Stimulated activated naive CD8-positive, alpha-beta T cell treated with anti-CD3 and anti-CD28 coated beads, Interleukin-15, Interleukin-2, amounts not matched to agents 100 ng/mL and 50 ng/mL, for 24 hours (primary cell): Measurements from ENCODE around the gene MON2.
"Not testable (repeated sequence)": the region's sequence is repeated elsewhere in the genome, so short reads cannot be mapped to it uniquely, and the experiment has no call there.

Experiments used
- H3K27ac Mint-ChIP-seq: one replicate; pipeline ENCODE4 v1.8.0; 2021; ENCODE audit warnings: mild to moderate bottlenecking, mixed read lengths
- H3K27me3 Mint-ChIP-seq: one replicate; pipeline ENCODE4 v1.8.0; 2021; ENCODE audit warnings: mixed read lengths
- H3K36me3 Mint-ChIP-seq: one replicate; pipeline ENCODE4 v1.8.0; 2021; ENCODE audit warnings: low read depth, mixed read lengths
- H3K4me1 Mint-ChIP-seq: one replicate; pipeline ENCODE4 v1.8.0; 2021; ENCODE audit warnings: low read depth, mixed read lengths
- H3K4me3 Mint-ChIP-seq: one replicate; pipeline ENCODE4 v1.8.0; 2021; ENCODE audit warnings: mild to moderate bottlenecking, mixed read lengths
- H3K9me3 Mint-ChIP-seq: one replicate; pipeline ENCODE4 v1.8.0; 2021; ENCODE audit warnings: mixed read lengths

The MON2 gene

GRCh38 chr12:62520361-62520760 is 53.7 kb downstream of the MON2 start:
- Mint-ChIP-seq H3K4me1 (peaks cover 25% of the 10 kb centered on the region), H3K27me3 (no peaks in the 10 kb centered on the region), H3K9me3 (no peaks in the 10 kb centered on the region), H3K27ac (no peak overlapping the region), H3K4me3 (no peak overlapping the region), H3K36me3 (peaks cover 20% of the 10 kb centered on the region)

- no peaks in the 10 kb centered on the region for H3K27me3 Mint-ChIP-seq
- H3K4me3 Mint-ChIP-seq = no peak overlapping the region
- no peaks in the 10 kb centered on the region for H3K9me3 Mint-ChIP-seq
- peaks cover 16% of the 10 kb centered on the region for H3K36me3 Mint-ChIP-seq
- no peak overlapping the region for H3K27ac Mint-ChIP-seq
- H3K4me1 Mint-ChIP-seq = peaks cover 25% of the 10 kb centered on the region
Measured at GRCh38 chr12:62522984-62523383, 56.4 kb downstream of the MON2 start.

GRCh38 chr12:62523619-62524018 is 57.0 kb downstream of the MON2 start:
- peaks cover 25% of the 10 kb centered on the region for H3K4me1 Mint-ChIP-seq

GRCh38 chr12:62525271-62525670 is 58.6 kb downstream of the MON2 start:
- Mint-ChIP-seq H3K4me1 (peaks cover 25% of the 10 kb centered on the region), H3K4me3 (no peak overlapping the region), H3K27me3 (no peaks in the 10 kb centered on the region), H3K27ac (no peak overlapping the region), H3K36me3 (peaks cover 18% of the 10 kb centered on the region), H3K9me3 (no peaks in the 10 kb centered on the region)

More at GRCh38 chr12:62523619-62524018, 57.0 kb downstream of the MON2 start:
- Mint-ChIP-seq H3K4me3 (no peak overlapping the region), H3K36me3 (peaks cover 18% of the 10 kb centered on the region), H3K9me3 (no peaks in the 10 kb centered on the region), H3K27me3 (no peaks in the 10 kb centered on the region), H3K27ac (no peak overlapping the region)

DNA sequence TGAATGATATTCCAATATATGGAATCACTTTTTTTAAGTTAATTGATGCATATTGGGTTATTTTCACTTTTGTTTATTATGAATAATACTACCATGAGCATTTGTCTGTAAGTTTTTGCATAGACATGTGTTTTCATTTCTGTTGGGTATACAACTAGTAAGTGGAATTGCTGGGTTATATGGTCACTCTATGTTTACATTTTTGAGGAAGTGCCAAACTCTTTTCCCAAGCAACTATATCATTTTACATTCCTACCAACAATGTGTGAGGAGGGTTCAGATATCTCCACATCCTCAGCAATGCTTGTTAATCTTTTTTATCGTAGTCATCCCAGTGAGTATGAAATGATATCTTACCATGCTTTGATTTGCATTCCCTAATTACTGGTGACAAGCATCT is 64.0 kb downstream of the MON2 start:
- Mint-ChIP-seq H3K4me1 (peaks cover 3% of the 10 kb centered on the region), H3K27me3 (no peaks in the 10 kb centered on the region), H3K36me3 (peaks cover 39% of the 10 kb centered on the region), H3K4me3 (no peak overlapping the region), H3K9me3 (no peaks in the 10 kb centered on the region), H3K27ac (no peak overlapping the region)

DNA sequence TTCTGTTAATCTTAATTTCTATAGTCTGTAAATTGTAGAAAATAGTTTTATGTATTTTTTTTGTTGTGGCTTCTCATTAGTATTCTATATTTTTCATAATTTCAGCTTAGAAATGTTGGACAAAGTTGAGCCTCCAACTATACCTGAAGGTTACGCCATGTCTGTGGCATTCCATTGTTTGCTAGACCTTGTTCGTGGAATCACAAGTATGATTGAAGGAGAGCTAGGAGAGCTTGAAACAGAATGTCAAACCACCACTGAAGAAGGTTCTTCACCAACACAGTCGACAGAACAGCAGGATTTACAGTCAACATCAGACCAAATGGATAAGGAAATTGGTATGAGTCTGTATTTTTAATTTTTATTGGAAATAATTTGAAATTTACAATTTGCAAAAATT is 65.7 kb downstream of the MON2 start:
- Mint-ChIP-seq H3K36me3 (peaks cover 45% of the 10 kb centered on the region), H3K27me3 (no peaks in the 10 kb centered on the region), H3K4me1 (no peaks in the 10 kb centered on the region), H3K9me3 (no peaks in the 10 kb centered on the region), H3K4me3 (no peak overlapping the region), H3K27ac (no peak overlapping the region)

- no peaks in the 10 kb centered on the region for H3K27me3 Mint-ChIP-seq
- H3K4me3 Mint-ChIP-seq = no peak overlapping the region
- H3K27ac Mint-ChIP-seq = no peak overlapping the region
- no peaks in the 10 kb centered on the region for H3K4me1 Mint-ChIP-seq
- peaks cover 52% of the 10 kb centered on the region for H3K36me3 Mint-ChIP-seq
- H3K9me3 Mint-ChIP-seq = no peaks in the 10 kb centered on the region
Measured at GRCh38 chr12:62533087-62533754, 66.6 kb downstream of the MON2 start.

DNA sequence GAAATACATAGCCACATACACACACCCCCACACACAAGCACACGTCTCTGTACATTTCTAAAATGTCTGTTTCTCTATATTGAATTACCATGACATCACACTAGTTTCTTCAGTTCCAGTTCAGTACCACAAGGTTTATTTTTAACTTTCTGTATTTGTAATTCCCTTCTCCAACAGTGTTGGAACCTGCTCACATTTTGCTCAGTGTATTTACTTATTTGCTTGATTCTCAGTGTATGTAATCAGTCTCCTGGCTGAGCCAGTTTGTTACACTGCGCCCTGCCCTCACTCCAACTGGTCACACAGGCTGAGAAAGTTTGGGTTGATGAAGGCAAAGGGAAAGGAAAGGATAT is 67.1 kb downstream of the MON2 start:
- Mint-ChIP-seq H3K27me3 (no peaks in the 10 kb centered on the region), H3K36me3 (peaks cover 49% of the 10 kb centered on the region), H3K27ac (peak overlapping the region; percentile 34)

GRCh38 chr12:62536546-62536945 is 69.9 kb downstream of the MON2 start:
- Mint-ChIP-seq H3K4me1 (no peaks in the 10 kb centered on the region), H3K27me3 (no peaks in the 10 kb centered on the region), H3K4me3 (no peak overlapping the region), H3K27ac (no peak overlapping the region), H3K9me3 (no peaks in the 10 kb centered on the region), H3K36me3 (peaks cover 42% of the 10 kb centered on the region)

More for the DNA sequence above, 67.1 kb downstream of the MON2 start:
- Mint-ChIP-seq H3K9me3 (no peaks in the 10 kb centered on the region), H3K4me1 (no peaks in the 10 kb centered on the region), H3K4me3 (no peak overlapping the region)

DNA sequence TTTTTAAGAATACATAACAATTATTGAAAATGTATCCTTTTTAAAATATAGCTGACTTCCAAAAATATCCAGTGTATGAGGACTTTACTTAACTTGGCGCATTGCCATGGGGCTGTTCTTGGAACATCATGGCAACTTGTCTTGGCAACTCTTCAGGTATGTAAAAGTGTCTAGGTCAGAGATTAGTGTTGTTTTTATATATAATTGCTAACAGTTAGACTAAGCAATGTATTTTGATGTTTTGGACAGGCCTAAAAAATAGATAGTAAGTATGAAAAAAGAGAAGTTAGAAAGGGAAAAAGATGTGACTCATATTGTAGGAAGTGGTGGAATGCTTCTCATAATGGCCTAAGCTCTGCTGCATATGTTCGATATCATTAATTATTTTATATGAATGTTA is 70.9 kb downstream of the MON2 start:
- H3K27ac Mint-ChIP-seq = no peak overlapping the region
- H3K4me3 Mint-ChIP-seq = no peak overlapping the region
- peaks cover 3% of the 10 kb centered on the region for H3K4me1 Mint-ChIP-seq
- no peaks in the 10 kb centered on the region for H3K9me3 Mint-ChIP-seq
- peaks cover 44% of the 10 kb centered on the region for H3K36me3 Mint-ChIP-seq
- no peaks in the 10 kb centered on the region for H3K27me3 Mint-ChIP-seq

GRCh38 chr12:62540354-62540753 is 73.7 kb downstream of the MON2 start:
- Mint-ChIP-seq H3K27me3 (no peaks in the 10 kb centered on the region), H3K4me1 (peaks cover 5% of the 10 kb centered on the region), H3K27ac (no peak overlapping the region), H3K9me3 (no peaks in the 10 kb centered on the region), H3K36me3 (peaks cover 45% of the 10 kb centered on the region), H3K4me3 (no peak overlapping the region)

GRCh38 chr12:62542814-62543213 is 76.2 kb downstream of the MON2 start:
- Mint-ChIP-seq H3K4me3 (no peak overlapping the region), H3K27ac (peak overlapping the region; percentile 23), H3K9me3 (no peaks in the 10 kb centered on the region), H3K4me1 (peaks cover 5% of the 10 kb centered on the region), H3K27me3 (no peaks in the 10 kb centered on the region), H3K36me3 (peaks cover 50% of the 10 kb centered on the region)

DNA sequence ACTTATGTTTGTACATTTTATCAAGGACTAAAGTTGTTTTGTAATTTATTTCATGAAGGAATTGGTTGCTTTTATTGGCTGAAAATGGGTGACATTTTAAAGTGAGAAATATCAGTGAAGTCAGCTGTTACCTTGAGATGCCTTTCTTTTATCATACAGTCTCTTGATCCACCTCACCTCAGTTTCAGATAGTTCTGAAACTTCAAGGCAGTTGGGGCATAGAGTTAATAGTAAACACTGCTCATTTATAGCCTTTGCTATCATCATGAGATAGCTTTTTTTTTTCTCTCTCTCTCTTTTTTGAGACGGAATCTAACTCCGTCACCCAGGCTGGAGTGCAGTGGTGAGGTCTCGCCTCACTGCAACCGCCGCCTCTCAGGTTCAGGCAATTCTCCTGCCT is 76.7 kb downstream of the MON2 start:
- no peak overlapping the region for H3K27ac Mint-ChIP-seq
- no peaks in the 10 kb centered on the region for H3K9me3 Mint-ChIP-seq
- H3K27me3 Mint-ChIP-seq = no peaks in the 10 kb centered on the region
- H3K4me1 Mint-ChIP-seq = peaks cover 5% of the 10 kb centered on the region
- H3K36me3 Mint-ChIP-seq = peaks cover 52% of the 10 kb centered on the region
- no peak overlapping the region for H3K4me3 Mint-ChIP-seq

- no peak overlapping the region for H3K27ac Mint-ChIP-seq
- peaks cover 5% of the 10 kb centered on the region for H3K4me1 Mint-ChIP-seq
- peaks cover 52% of the 10 kb centered on the region for H3K36me3 Mint-ChIP-seq
- H3K27me3 Mint-ChIP-seq = no peaks in the 10 kb centered on the region
- H3K4me3 Mint-ChIP-seq = no peak overlapping the region
- H3K9me3 Mint-ChIP-seq = no peaks in the 10 kb centered on the region
Measured at GRCh38 chr12:62543741-62544140, 77.1 kb downstream of the MON2 start.

- H3K36me3 Mint-ChIP-seq = peaks cover 40% of the 10 kb centered on the region
- H3K27me3 Mint-ChIP-seq = no peaks in the 10 kb centered on the region
- no peak overlapping the region for H3K4me3 Mint-ChIP-seq
- H3K9me3 Mint-ChIP-seq = no peaks in the 10 kb centered on the region
- H3K27ac Mint-ChIP-seq = no peak overlapping the region
- H3K4me1 Mint-ChIP-seq = no peaks in the 10 kb centered on the region
Measured at GRCh38 chr12:62552906-62553556, 86.4 kb downstream of the MON2 start.

DNA sequence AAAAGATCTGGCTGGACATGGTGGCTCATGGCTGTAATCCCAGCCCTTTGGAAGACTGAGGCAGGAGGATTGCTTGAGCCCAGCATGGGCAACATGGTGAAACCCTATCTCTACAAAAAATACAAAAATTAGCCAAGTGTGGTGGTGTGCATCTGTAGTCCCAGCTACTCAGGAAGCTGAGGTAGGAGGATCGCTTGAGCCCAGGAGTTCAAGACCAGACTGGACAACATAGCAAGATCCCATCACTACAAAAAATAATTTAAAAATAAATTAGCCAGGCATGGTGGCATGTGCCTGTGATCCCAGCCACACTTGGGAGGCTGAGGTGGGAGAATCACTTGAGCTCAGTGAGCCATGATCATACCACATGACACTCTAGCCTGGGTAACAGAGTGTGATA is 92.7 kb downstream of the MON2 start:
- not testable (repeated sequence) for H3K27me3 Mint-ChIP-seq, H3K27ac Mint-ChIP-seq, H3K9me3 Mint-ChIP-seq, H3K4me3 Mint-ChIP-seq, H3K4me1 Mint-ChIP-seq
- H3K36me3 Mint-ChIP-seq = peaks cover 40% of the 10 kb centered on the region
